IMR-90 (cell line): ENCODE measurements around the gene EDN3. TPM values are rescaled to one million over a fixed set of nuclear protein-coding genes. Genes with fewer than 3 reads are reported as not detected.

Experiments
- ATAC-seq: fragments of 200-7000 bp; cut with Tn5 transposase; 2 replicates; pipeline ENCODE4 v1.9.1; 2020; ENCODE audit warnings: low read depth, mild to moderate bottlenecking, moderate library complexity
- BruUV-seq: library from RNA; stranded (reverse); fragments of 400-500 nt; replicated peaks from 2 replicates; lab custom pipeline; 2021; lab: Mats Ljungman, UMichigan
- CTCF ChIA-PET: fragments of 300-600 bp; formaldehyde crosslinking; extraction: SDS; loops from one replicate; lab custom pipeline; 2021; ENCODE audit warnings: antibody characterized with exemption; lab: Yijun Ruan, JAX
- POLR2A ChIA-PET: fragments of 300-600 bp; sonication (Branson Sonifier 250); formaldehyde crosslinking; loops from one replicate; lab custom pipeline; 2022; ENCODE audit warnings: antibody characterized with exemption; ENCODE audit not compliant: unreplicated experiment; lab: Charles Lee
- DNase-seq: peaks from one replicate; pipeline ENCODE4 v3.0.0; 2013
- H2AFZ ChIP-seq: replicated peaks from 2 replicates; pipeline ENCODE3; 2013; ENCODE audit warnings: low read length, mild to moderate bottlenecking; ENCODE audit not compliant: poor library complexity
- H2AK5ac ChIP-seq: 2 replicates; pipeline ENCODE4 v1.6.1; 2013; ENCODE audit warnings: low read depth, low read length, inconsistent platforms
- H2AK9ac ChIP-seq: replicated peaks from 2 replicates; pipeline ENCODE3; 2013; ENCODE audit warnings: mild to moderate bottlenecking, low read depth, low read length, moderate library complexity; ENCODE audit not compliant: poor library complexity
- H2BK120ac ChIP-seq: 2 replicates; pipeline ENCODE4 v1.6.1; 2013; ENCODE audit warnings: low read depth, low read length, inconsistent platforms
- H2BK15ac ChIP-seq: 3 replicates; pipeline ENCODE4 v1.6.1; 2013; ENCODE audit warnings: low read depth, low read length, inconsistent platforms
- H2BK20ac ChIP-seq: 2 replicates; pipeline ENCODE4 v1.6.1; 2013; ENCODE audit warnings: low read depth, mild to moderate bottlenecking, inconsistent platforms, low read length, moderate library complexity
- H2BK5ac ChIP-seq: 2 replicates; pipeline ENCODE4 v1.6.1; 2013; ENCODE audit warnings: mild to moderate bottlenecking, low read depth, low read length, inconsistent platforms; ENCODE audit not compliant: poor library complexity, severe bottlenecking
- H3K14ac ChIP-seq: replicated peaks from 2 replicates; pipeline ENCODE4 v1.6.1; 2013; ENCODE audit warnings: low read depth, low read length, inconsistent platforms
- H3K18ac ChIP-seq: 2 replicates; pipeline ENCODE4 v1.6.1; 2013; ENCODE audit warnings: low read depth, low read length, control low read depth
- H3K23ac ChIP-seq: 2 replicates; pipeline ENCODE4 v1.6.1; 2013; ENCODE audit warnings: low read depth, low read length, inconsistent platforms
- H3K27ac ChIP-seq: 2 replicates; pipeline ENCODE4 v1.5.1; 2013; ENCODE audit warnings: mild to moderate bottlenecking, control low read depth, low read length; ENCODE audit not compliant: insufficient read depth
- H3K27me3 ChIP-seq: 2 replicates; pipeline ENCODE4 v1.6.1; 2013; ENCODE audit warnings: low read length; ENCODE audit not compliant: control insufficient read depth, insufficient read depth
- H3K36me3 ChIP-seq: 2 replicates; pipeline ENCODE4 v1.6.1; 2013; ENCODE audit warnings: low read length, mixed read lengths; ENCODE audit not compliant: control insufficient read depth, insufficient read depth
- H3K4ac ChIP-seq: 2 replicates; pipeline ENCODE4 v1.6.1; 2013; ENCODE audit warnings: low read depth, low read length, inconsistent platforms
- H3K4me1 ChIP-seq: 2 replicates; pipeline ENCODE4 v1.6.1; 2013; ENCODE audit warnings: low read length, mixed read lengths; ENCODE audit not compliant: control insufficient read depth, insufficient read depth
- H3K4me2 ChIP-seq: 2 replicates; pipeline ENCODE4 v1.6.1; 2013; ENCODE audit warnings: low read depth, mild to moderate bottlenecking, control low read depth, low read length, moderate library complexity
- H3K4me3 ChIP-seq: 2 replicates; pipeline ENCODE4 v1.5.1; 2013; ENCODE audit warnings: low read depth, mild to moderate bottlenecking, control low read depth, low read length, moderate library complexity; ENCODE audit not compliant: insufficient read depth
- H3K56ac ChIP-seq: 2 replicates; pipeline ENCODE4 v1.6.1; 2013; ENCODE audit warnings: low read length, inconsistent platforms; ENCODE audit not compliant: insufficient read depth; ENCODE audit errors: extremely low read depth
- H3K79me1 ChIP-seq, 2 experiments: 2 replicates each; pipeline ENCODE4 v1.6.1; 2013; ENCODE audit warnings: low read length in 2 of 2, inconsistent platforms in 1 of 2, low read depth in 1 of 2
- H3K9ac ChIP-seq: 2 replicates; pipeline ENCODE4 v1.6.1; 2013; ENCODE audit warnings: low read depth, low read length, control low read depth
- H3K9me1 ChIP-seq: 2 replicates; pipeline ENCODE4 v1.6.1; 2013; ENCODE audit warnings: low read length, inconsistent platforms; ENCODE audit not compliant: insufficient read depth
- H3K9me3 ChIP-seq: 2 replicates; pipeline ENCODE4 v1.6.1; 2013; ENCODE audit warnings: low read length; ENCODE audit not compliant: control insufficient read depth, insufficient read depth
- H4K20me1 ChIP-seq: 2 replicates; pipeline ENCODE4 v1.6.1; 2013; ENCODE audit warnings: low read length, inconsistent platforms; ENCODE audit not compliant: insufficient read depth
- H4K5ac ChIP-seq: 2 replicates; pipeline ENCODE4 v1.6.1; 2013; ENCODE audit warnings: mild to moderate bottlenecking, low read depth, low read length, control low read depth
- H4K8ac ChIP-seq, 2 experiments: 2 replicates each; pipeline ENCODE4 v1.6.1; 2013; ENCODE audit warnings: low read depth in 2 of 2, low read length in 2 of 2, control low read depth in 1 of 2, inconsistent platforms in 1 of 2
- H4K91ac ChIP-seq: 2 replicates; pipeline ENCODE4 v1.6.1; 2013; ENCODE audit warnings: low read depth, low read length, inconsistent platforms; ENCODE audit not compliant: insufficient read depth
- BHLHE40 ChIP-seq: fragments of 150-350 bp; IDR thresholded peaks from 2 replicates; pipeline ENCODE4 v1.6.1; 2016; ENCODE audit warnings: mild to moderate bottlenecking, low read depth, low read length
- CEBPB ChIP-seq: IDR thresholded peaks from 2 replicates; pipeline ENCODE4 v1.6.1; 2012; ENCODE audit warnings: low read depth, low read length, improper control_type of control experiment
- CHD1 ChIP-seq: IDR thresholded peaks from 2 replicates; pipeline ENCODE4 v1.6.1; 2012; ENCODE audit warnings: low read depth, low read length, improper control_type of control experiment
- CTCF ChIP-seq: conservative IDR thresholded peaks from 2 replicates; pipeline ENCODE4 v1.5.1; 2012; ENCODE audit warnings: mild to moderate bottlenecking, low read depth, low read length, improper control_type of control experiment
- FOS ChIP-seq: fragments of 150-350 bp; IDR thresholded peaks from 2 replicates; pipeline ENCODE4 v1.6.1; 2016; ENCODE audit warnings: low read depth, low read length
- MAFK ChIP-seq: IDR thresholded peaks from 2 replicates; pipeline ENCODE4 v1.6.1; 2012; ENCODE audit warnings: low read depth, low read length, improper control_type of control experiment
- MAZ ChIP-seq: IDR thresholded peaks from 2 replicates; pipeline ENCODE4 v1.6.1; 2012; ENCODE audit warnings: low read depth, mild to moderate bottlenecking, low read length, improper control_type of control experiment, moderate library complexity, borderline replicate concordance
- MXI1 ChIP-seq: IDR thresholded peaks from 2 replicates; pipeline ENCODE4 v1.6.1; 2012; ENCODE audit warnings: low read depth, mild to moderate bottlenecking, low read length, moderate library complexity, borderline replicate concordance
- NFE2L2 ChIP-seq: fragments of 150-350 bp; IDR thresholded peaks from 2 replicates; pipeline ENCODE4 v1.6.1; 2016; ENCODE audit warnings: low read depth, mild to moderate bottlenecking, low read length
- POLR2A ChIP-seq: IDR thresholded peaks from 2 replicates; pipeline ENCODE4 v1.6.1; 2012; ENCODE audit warnings: mild to moderate bottlenecking, low read depth, low read length
- RAD21 ChIP-seq: IDR thresholded peaks from 2 replicates; pipeline ENCODE4 v1.6.1; 2012; ENCODE audit warnings: low read length, improper control_type of control experiment
- RCOR1 ChIP-seq: IDR thresholded peaks from 2 replicates; pipeline ENCODE4 v1.6.1; 2012; ENCODE audit warnings: mild to moderate bottlenecking, low read length, improper control_type of control experiment; ENCODE audit not compliant: insufficient replicate concordance
- RFX5 ChIP-seq: IDR thresholded peaks from 2 replicates; pipeline ENCODE4 v1.8.0; 2012; ENCODE audit warnings: low read depth, mild to moderate bottlenecking, low read length, moderate library complexity
- SMC3 ChIP-seq: fragments of 150-350 bp; IDR thresholded peaks from 2 replicates; pipeline ENCODE4 v1.6.1; 2016; ENCODE audit warnings: low read depth, mild to moderate bottlenecking, antibody characterized with exemption, low read length, moderate library complexity
- USF2 ChIP-seq: fragments of 150-350 bp; IDR thresholded peaks from 2 replicates; pipeline ENCODE4 v1.6.1; 2017; ENCODE audit warnings: mild to moderate bottlenecking, antibody characterized with exemption, low read length, low read depth
- WGBS, 2 experiments: methylation state at CpG; one replicate each; pipeline versions ENCODE4 v1.1.5 to v1.1.7; 2013; ENCODE audit warnings: missing lambda C conversion rate in 2 of 2; ENCODE audit not compliant: insufficient read length in 1 of 2; ENCODE audit errors: extremely low coverage in 2 of 2; 5-methylcytosine and 5-hydroxymethylcytosine counted together
- dilution Hi-C: fragments of 300-500 bp; cut with HindIII; formaldehyde crosslinking; loops from one replicate; pipeline ENCODE4 v1.14.3; 2018; ENCODE audit warnings: low sequenced_read_pairs; ENCODE audit not compliant: unreplicated experiment
- in situ Hi-C: fragments of 300-500 bp; cut with MboI; formaldehyde crosslinking; loops from 3 replicates; pipeline ENCODE4 v1.14.3; 2019; ENCODE audit warnings: low sequenced_read_pairs, inconsistent platforms, mixed read lengths
- intact Hi-C: fragments of 100-400 bp; cut with micrococcal nuclease; formaldehyde crosslinking; loops from 2 replicates; pipeline ENCODE4 v1.10.0; 2022
- polyA plus RNA-seq, 3 experiments: library from polyadenylated mRNA; depleted of rRNA; stranded (reverse); fragments of >200 nt; gene quantifications; 2 replicates each; pipeline ENCODE4 v1.2.3, GENCODE V29; 2012; ENCODE audit warnings: low replicate concordance in 1 of 3
- total RNA-seq: library from RNA; depleted of rRNA; stranded (reverse); fragments of >200 nt; gene quantifications from 2 replicates; pipeline ENCODE4 v1.2.3, GENCODE V29; 2012
- TF ChIP-seq, protein P1 (sequence below): fragments of 150-350 bp; IDR thresholded peaks from 2 replicates; pipeline ENCODE4 v1.6.1; 2016; ENCODE audit warnings: low read depth, mild to moderate bottlenecking, low read length, moderate library complexity, borderline replicate concordance

The EDN3 gene
- total and polyA plus RNA-seq, 2 of the 4 experiments (the other 2 are of a cell fraction): not detected

DNA sequence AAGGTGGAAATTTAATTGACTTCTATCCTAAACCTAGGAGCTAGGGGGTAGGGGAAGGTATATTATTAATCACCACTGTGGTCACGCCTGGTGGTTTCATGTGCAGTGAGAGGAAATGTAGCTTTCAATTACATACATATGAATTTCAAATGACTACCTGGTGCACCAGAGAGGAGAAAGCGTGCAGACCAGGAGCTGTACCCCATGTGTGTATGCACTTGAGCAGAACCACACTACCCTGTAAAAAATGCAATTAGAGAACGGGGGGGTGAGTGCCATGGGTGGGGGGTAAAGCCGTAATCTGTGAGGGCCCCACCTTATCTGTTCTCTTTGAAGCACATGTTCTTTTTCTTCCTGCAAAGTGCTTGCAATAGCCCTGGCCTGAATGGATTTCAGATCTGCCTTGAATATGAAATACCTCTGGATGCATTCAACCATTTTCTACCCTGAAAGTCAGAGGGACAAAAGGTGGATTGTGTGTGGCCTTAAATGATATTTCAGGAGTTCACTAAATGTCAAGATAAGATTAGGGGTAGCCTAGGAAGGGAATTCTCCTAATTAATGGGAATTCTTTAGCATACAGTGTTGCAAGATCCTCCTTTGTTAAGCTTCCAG is 30.9 kb upstream of the EDN3 start:
- no peak overlapping the region for H2AFZ ChIP-seq
- no peak overlapping the region for H4K8ac ChIP-seq
- intact Hi-C loops: no loop called here
- TF ChIP-seq POLR2A (no peak), CHD1 (no peak), RFX5 (no peak), RAD21 (no peak), CEBPB (no peak), CTCF (no peak), MAZ (no peak), BHLHE40 (no peak), NFE2L2 (no peak), USF2 (no peak), RCOR1 (no peak), SMC3 (no peak), MXI1 (no peak), MAFK (no peak), FOS (no peak)
- TF ChIP-seq, protein P1, sequence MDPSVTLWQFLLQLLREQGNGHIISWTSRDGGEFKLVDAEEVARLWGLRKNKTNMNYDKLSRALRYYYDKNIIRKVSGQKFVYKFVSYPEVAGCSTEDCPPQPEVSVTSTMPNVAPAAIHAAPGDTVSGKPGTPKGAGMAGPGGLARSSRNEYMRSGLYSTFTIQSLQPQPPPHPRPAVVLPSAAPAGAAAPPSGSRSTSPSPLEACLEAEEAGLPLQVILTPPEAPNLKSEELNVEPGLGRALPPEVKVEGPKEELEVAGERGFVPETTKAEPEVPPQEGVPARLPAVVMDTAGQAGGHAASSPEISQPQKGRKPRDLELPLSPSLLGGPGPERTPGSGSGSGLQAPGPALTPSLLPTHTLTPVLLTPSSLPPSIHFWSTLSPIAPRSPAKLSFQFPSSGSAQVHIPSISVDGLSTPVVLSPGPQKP: no peak
- H3K27me3 ChIP-seq: no peaks in the 10 kb centered on the region; the same call in 1 of the 2 replicates
- no peak overlapping the region for H2BK120ac ChIP-seq
- no peak overlapping the region for H3K4me3 ChIP-seq
- no peak overlapping the region for H2AK5ac ChIP-seq
- no peaks in the 10 kb centered on the region for H4K20me1 ChIP-seq
- H4K91ac ChIP-seq: no peak overlapping the region
- H2AK9ac ChIP-seq: no peak overlapping the region
- H3K4me2 ChIP-seq: no peak overlapping the region
- no peaks in the 10 kb centered on the region for H3K9me1 ChIP-seq
- in situ Hi-C loops: no loop called here
- H2BK15ac ChIP-seq: no peak overlapping the region
- WGBS, 2 experiments: no CpG with 5 or more reads among the region's 4 CpGs
- ATAC-seq: no peak
- no peak for DNase-seq
- H2BK20ac ChIP-seq: no peak overlapping the region
- H3K79me1 ChIP-seq: no peaks in the 10 kb centered on the region
- dilution Hi-C loops: no loop called here
- BruUV-seq: no TSS peak
- H3K14ac ChIP-seq: no peak overlapping the region
- H3K27ac ChIP-seq: no peak overlapping the region
- no peak overlapping the region for H3K4ac ChIP-seq
- ChIA-PET CTCF (no interaction called here), POLR2A (no interaction called here)
- H3K4me1 ChIP-seq: no peaks in the 10 kb centered on the region
- no peaks in the 10 kb centered on the region for H3K36me3 ChIP-seq
- no peak overlapping the region for H3K18ac ChIP-seq
- H3K9me3 ChIP-seq: no peaks in the 10 kb centered on the region
- H3K23ac ChIP-seq: no peak overlapping the region
- no peak overlapping the region for H3K56ac ChIP-seq
- no peak overlapping the region for H4K5ac ChIP-seq
- H2BK5ac ChIP-seq: no peak overlapping the region
- H3K9ac ChIP-seq: no peak overlapping the region
